Mesendoderm (in vitro differentiated cells): Measurements from ENCODE around the gene ABR.

Source experiments
- DNase-seq: peaks from one replicate; pipeline ENCODE4 v3.0.0; 2013
- H2AK5ac ChIP-seq: 2 replicates; pipeline ENCODE4 v1.6.1; 2013; ENCODE audit warnings: low read length, inconsistent platforms
- H2BK120ac ChIP-seq: 2 replicates; pipeline ENCODE4 v1.6.1; 2013; ENCODE audit warnings: low read depth, mild to moderate bottlenecking, low read length, moderate library complexity, mixed read lengths
- H2BK15ac ChIP-seq: replicated peaks from 2 replicates; pipeline ENCODE4 v1.6.1; 2013; ENCODE audit warnings: low read depth, mild to moderate bottlenecking, moderate library complexity
- H2BK5ac ChIP-seq: 2 replicates; pipeline ENCODE4 v1.6.1; 2013; ENCODE audit warnings: low read length, inconsistent platforms
- H3K18ac ChIP-seq: 2 replicates; pipeline ENCODE4 v1.6.1; 2013; ENCODE audit warnings: mild to moderate bottlenecking, low read length, mixed read lengths
- H3K23ac ChIP-seq: one replicate; pipeline ENCODE4 v1.6.1; 2013; ENCODE audit warnings: low read length
- H3K27ac ChIP-seq: 2 replicates; pipeline ENCODE4 v1.5.1; 2013; ENCODE audit warnings: low read depth, mild to moderate bottlenecking, inconsistent platforms, low read length, moderate library complexity
- H3K27me3 ChIP-seq: 2 replicates; pipeline ENCODE4 v1.6.1; 2013; ENCODE audit warnings: low read length, control low read depth, mild to moderate bottlenecking, inconsistent platforms; ENCODE audit not compliant: insufficient read depth, poor library complexity
- H3K36me3 ChIP-seq: 2 replicates; pipeline ENCODE4 v1.6.1; 2013; ENCODE audit warnings: low read length, inconsistent platforms; ENCODE audit not compliant: control insufficient read depth, insufficient read depth
- H3K4ac ChIP-seq: one replicate; pipeline ENCODE4 v1.6.1; 2013; ENCODE audit warnings: low read depth, mild to moderate bottlenecking, low read length, moderate library complexity
- H3K4me1 ChIP-seq: 2 replicates; pipeline ENCODE4 v1.6.1; 2013; ENCODE audit warnings: low read depth, low read length, inconsistent platforms; ENCODE audit not compliant: control insufficient read depth
- H3K4me2 ChIP-seq: 2 replicates; pipeline ENCODE4 v1.6.1; 2013; ENCODE audit warnings: low read length
- H3K4me3 ChIP-seq: 2 replicates; pipeline ENCODE4 v1.5.1; 2013; ENCODE audit warnings: mild to moderate bottlenecking, low read length
- H3K56ac ChIP-seq: one replicate; pipeline ENCODE4 v1.6.1; 2013; ENCODE audit warnings: low read length
- H3K79me1 ChIP-seq: 2 replicates; pipeline ENCODE4 v1.6.1; 2013; ENCODE audit warnings: low read length, inconsistent platforms
- H3K79me2 ChIP-seq: 2 replicates; pipeline ENCODE4 v1.6.1; 2013; ENCODE audit warnings: mild to moderate bottlenecking, low read length; ENCODE audit not compliant: control insufficient read depth, insufficient read depth
- H3K9ac ChIP-seq: 2 replicates; pipeline ENCODE4 v1.6.1; 2013; ENCODE audit warnings: low read length, inconsistent platforms
- H4K5ac ChIP-seq: one replicate; pipeline ENCODE4 v1.6.1; 2013; ENCODE audit warnings: low read length
- H4K8ac ChIP-seq: one replicate; pipeline ENCODE4 v1.6.1; 2013; ENCODE audit warnings: low read depth, mild to moderate bottlenecking, control low read depth, low read length, moderate library complexity
- WGBS: extraction: QIAGEN DNeasy Blood & Tissue Kit; methylation state at CpG from one replicate; pipeline ENCODE4 v1.1.7; 2013; ENCODE audit warnings: low lambda C conversion rate, missing lambda C conversion rate; ENCODE audit not compliant: insufficient coverage; ENCODE audit errors: extremely low coverage; 5-methylcytosine and 5-hydroxymethylcytosine counted together

ABR gene

DNA sequence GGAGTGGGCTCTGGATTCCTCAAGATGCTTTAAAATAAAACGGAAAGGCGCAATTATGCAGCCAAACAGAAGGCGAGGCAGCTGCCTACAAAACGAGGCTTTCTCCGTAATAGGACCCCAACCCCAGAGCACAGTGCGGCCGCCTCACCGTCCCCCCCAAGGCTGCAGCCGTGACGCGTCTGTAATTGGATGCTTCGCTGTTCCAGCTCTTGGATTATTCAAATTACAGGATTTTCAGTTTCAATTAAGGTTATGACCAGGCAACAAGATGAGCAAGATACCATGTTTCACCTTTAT is 37.3 kb upstream of the ABR start:
- no peak overlapping the region for H3K9ac ChIP-seq
- no peak for DNase-seq
- no peak overlapping the region for H3K56ac ChIP-seq

DNA sequence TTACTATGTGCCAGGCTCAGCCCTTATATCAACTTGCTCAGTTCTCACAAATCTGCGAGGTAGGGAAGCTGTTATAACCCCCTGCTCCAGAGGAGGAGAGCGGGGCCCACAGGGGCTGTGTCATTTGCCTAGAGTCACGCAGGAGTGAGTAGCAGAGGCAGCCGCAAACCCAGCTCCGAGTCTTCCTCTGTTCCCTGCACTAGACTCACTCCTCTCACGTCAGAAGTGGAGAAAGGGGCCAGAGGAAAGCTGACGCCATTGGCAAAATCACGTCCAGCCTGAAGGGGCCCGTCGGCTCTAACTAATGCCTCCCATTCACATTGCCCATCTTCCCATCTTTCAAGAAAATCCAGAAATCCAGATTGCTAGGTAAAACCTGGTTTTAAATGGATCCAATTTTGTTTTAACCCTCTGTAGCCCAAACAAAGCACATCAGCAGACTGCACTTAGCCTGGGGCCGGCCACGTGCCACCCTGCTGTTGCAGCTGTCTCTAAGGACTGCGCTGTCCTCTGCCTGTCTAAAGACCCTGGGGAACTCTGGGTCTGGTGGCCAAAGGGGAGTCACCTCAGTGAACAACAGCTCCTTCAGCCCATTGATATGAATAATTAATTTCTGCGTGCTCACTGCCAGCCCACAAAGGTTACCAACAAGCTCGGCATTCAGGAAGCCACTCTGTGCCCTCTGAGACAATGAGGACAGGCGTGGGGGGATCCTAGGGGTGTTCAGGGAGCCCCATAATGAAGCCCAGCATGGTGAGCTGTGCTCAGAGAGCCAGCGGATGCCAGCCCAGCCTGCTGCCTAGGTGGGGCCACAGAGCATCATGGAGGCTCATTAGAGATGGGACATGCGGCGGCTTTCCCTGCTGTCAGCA is 36.7 kb upstream of the ABR start:
- no CpG with 5 or more reads among the region's 19 CpGs for WGBS
- Histone ChIP-seq H3K36me3 (no peaks in the 10 kb centered on the region), H3K4me1 (no peaks in the 10 kb centered on the region), H2BK5ac (no peak overlapping the region), H3K79me1 (no peaks in the 10 kb centered on the region), H2BK15ac (no peak overlapping the region), H3K4me2 (no peak overlapping the region), H3K4ac (no peak overlapping the region), H4K5ac (no peak overlapping the region), H3K27me3 (no peaks in the 10 kb centered on the region), H3K79me2 (no peaks in the 10 kb centered on the region), H3K23ac (no peak overlapping the region), H2AK5ac (no peak overlapping the region), H4K8ac (no peak overlapping the region), H3K27ac (no peak overlapping the region), H2BK120ac (no peak overlapping the region), H3K4me3 (no peak overlapping the region), H3K9ac (no peak overlapping the region), H3K56ac (no peak overlapping the region), H3K18ac (no peak overlapping the region)
- no peak for DNase-seq

More for the DNA sequence above, 37.3 kb upstream of the ABR start:
- H3K23ac ChIP-seq, result no peak overlapping the region
- no peak overlapping the region for H3K4ac ChIP-seq
- no peak overlapping the region for H2AK5ac ChIP-seq
- H3K4me1 ChIP-seq, result no peaks in the 10 kb centered on the region
- H2BK120ac ChIP-seq, result no peak overlapping the region
- H3K4me2 ChIP-seq, result no peak overlapping the region
- H2BK15ac ChIP-seq, result no peak overlapping the region
- no peaks in the 10 kb centered on the region for H3K79me2 ChIP-seq
- H3K18ac ChIP-seq, result no peak overlapping the region
- H3K79me1 ChIP-seq, result no peaks in the 10 kb centered on the region
- no CpG with 5 or more reads among the region's 12 CpGs for WGBS
- no peak overlapping the region for H2BK5ac ChIP-seq
- no peak overlapping the region for H3K27ac ChIP-seq
- H4K5ac ChIP-seq, result no peak overlapping the region
- no peak overlapping the region for H4K8ac ChIP-seq
- no peaks in the 10 kb centered on the region for H3K27me3 ChIP-seq
- H3K36me3 ChIP-seq, result no peaks in the 10 kb centered on the region
- no peak overlapping the region for H3K4me3 ChIP-seq

DNA sequence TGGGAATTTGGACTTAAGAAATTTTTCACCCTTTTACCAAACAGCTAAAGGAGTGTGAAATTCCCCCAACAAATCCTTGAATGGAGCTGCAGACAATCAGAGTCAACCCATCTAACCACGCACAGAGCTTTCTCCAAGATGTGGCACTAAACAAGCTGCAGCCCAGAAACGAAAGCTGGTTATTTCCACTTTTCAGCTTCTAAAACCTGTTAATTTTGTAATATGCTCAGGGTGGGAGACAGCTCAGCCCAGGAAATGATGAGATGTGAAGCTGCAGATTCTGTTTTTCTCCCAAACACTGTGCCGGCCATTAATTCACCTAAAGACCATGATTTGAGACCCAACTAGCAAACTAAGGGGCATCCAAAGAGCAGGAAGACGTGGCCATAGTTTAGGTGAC is 33.2 kb upstream of the ABR start:
- Histone ChIP-seq H4K8ac (no peak overlapping the region), H3K79me1 (no peaks in the 10 kb centered on the region), H2BK15ac (no peak overlapping the region), H4K5ac (no peak overlapping the region), H3K9ac (no peak overlapping the region), H3K4me2 (no peak overlapping the region), H2AK5ac (no peak overlapping the region), H2BK5ac (no peak overlapping the region), H3K4me1 (no peaks in the 10 kb centered on the region), H3K36me3 (no peaks in the 10 kb centered on the region), H3K27ac (no peak overlapping the region), H3K79me2 (no peaks in the 10 kb centered on the region), H3K4ac (no peak overlapping the region), H3K23ac (no peak overlapping the region), H2BK120ac (no peak overlapping the region), H3K4me3 (no peak overlapping the region), H3K56ac (no peak overlapping the region), H3K27me3 (no peaks in the 10 kb centered on the region), H3K18ac (no peak overlapping the region)
- no CpG with 5 or more reads among the region's 4 CpGs for WGBS
- DNase-seq, result no peak

DNA sequence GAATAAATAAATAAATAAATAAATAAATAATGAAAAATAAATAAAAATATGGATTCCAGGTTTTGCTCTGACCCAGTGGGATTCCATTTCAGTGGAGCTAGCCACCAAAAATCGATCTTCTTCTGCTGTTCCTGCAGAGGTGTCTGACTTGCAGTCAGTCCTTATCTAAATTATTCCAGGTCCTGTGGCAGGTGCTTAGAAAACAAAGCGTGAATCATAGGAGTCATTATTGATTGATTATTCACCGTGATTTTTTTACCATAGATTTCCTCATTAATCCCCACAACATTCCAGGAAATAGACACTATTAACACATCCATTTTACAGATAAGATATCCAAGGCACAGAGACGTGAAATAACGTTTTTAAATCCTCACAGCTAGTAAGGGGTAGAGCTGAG is 31.5 kb upstream of the ABR start:
- no peak overlapping the region for H3K18ac ChIP-seq
- no peak overlapping the region for H2BK120ac ChIP-seq
- no peak for DNase-seq
- no peak overlapping the region for H3K27ac ChIP-seq
- H3K36me3 ChIP-seq, result no peaks in the 10 kb centered on the region
- no peak overlapping the region for H2AK5ac ChIP-seq
- no CpG with 5 or more reads among the region's 5 CpGs for WGBS
- H3K4me1 ChIP-seq, result no peaks in the 10 kb centered on the region
- H3K4me3 ChIP-seq, result no peak overlapping the region
- no peak overlapping the region for H3K56ac ChIP-seq
- no peak overlapping the region for H3K4ac ChIP-seq
- H3K9ac ChIP-seq, result no peak overlapping the region
- H3K79me2 ChIP-seq, result no peaks in the 10 kb centered on the region
- H2BK5ac ChIP-seq, result no peak overlapping the region
- H3K27me3 ChIP-seq, result no peaks in the 10 kb centered on the region
- no peak overlapping the region for H4K5ac ChIP-seq
- H3K4me2 ChIP-seq, result no peak overlapping the region
- H2BK15ac ChIP-seq, result no peak overlapping the region
- no peaks in the 10 kb centered on the region for H3K79me1 ChIP-seq
- H4K8ac ChIP-seq, result no peak overlapping the region
- H3K23ac ChIP-seq, result no peak overlapping the region

DNA sequence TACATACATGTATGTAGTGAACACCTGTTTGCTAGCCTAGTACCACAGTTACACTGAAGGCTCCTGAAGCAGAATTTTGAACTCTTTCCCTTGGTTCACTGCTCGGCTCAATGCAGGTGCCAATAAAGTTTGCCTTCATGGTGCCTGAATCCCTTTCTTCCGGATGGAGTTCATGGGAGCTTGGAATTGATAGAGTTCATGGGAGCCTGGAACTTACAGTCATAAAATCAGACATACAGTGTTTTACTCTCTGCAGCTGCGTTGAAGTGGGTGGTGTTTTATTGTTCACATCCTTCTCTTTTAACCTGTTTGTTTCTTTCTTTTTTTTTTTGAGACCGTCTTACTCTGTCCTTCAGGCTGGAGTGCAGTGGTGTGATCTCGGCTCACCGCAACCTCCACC is 29.2 kb upstream of the ABR start:
- H3K23ac ChIP-seq, result no peak overlapping the region
- H3K36me3 ChIP-seq, result no peaks in the 10 kb centered on the region
- H2BK120ac ChIP-seq, result no peak overlapping the region
- no peak overlapping the region for H3K56ac ChIP-seq
- H3K4me2 ChIP-seq, result no peak overlapping the region
- H3K79me1 ChIP-seq, result no peaks in the 10 kb centered on the region
- no peak overlapping the region for H4K8ac ChIP-seq
- no peak overlapping the region for H3K18ac ChIP-seq
- no peaks in the 10 kb centered on the region for H3K79me2 ChIP-seq
- H2BK15ac ChIP-seq, result no peak overlapping the region
- no peak overlapping the region for H2AK5ac ChIP-seq
- H2BK5ac ChIP-seq, result no peak overlapping the region
- no peak overlapping the region for H3K27ac ChIP-seq
- H3K4me1 ChIP-seq, result no peaks in the 10 kb centered on the region
- WGBS, result no CpG with 5 or more reads among the region's 6 CpGs
- no peak overlapping the region for H3K4ac ChIP-seq
- no peak overlapping the region for H3K4me3 ChIP-seq
- H3K27me3 ChIP-seq, result no peaks in the 10 kb centered on the region
- DNase-seq, result no peak
- H4K5ac ChIP-seq, result no peak overlapping the region
- H3K9ac ChIP-seq, result no peak overlapping the region
